Jurkat, Clone E6-1 (cell line): Measurements from ENCODE around the gene ACR.
"Not testable (repeated sequence)": the region's sequence is repeated elsewhere in the genome, so short reads cannot be mapped to it uniquely, and the experiment has no call there.

Source experiments
- DNase-seq: peaks from one replicate; pipeline ENCODE4 v3.0.0-alpha.2; 2011; ENCODE audit warnings: low read depth, low spot score
- H3K4me3 ChIP-seq: 2 replicates; pipeline ENCODE4 v1.5.1; 2011; ENCODE audit warnings: mild to moderate bottlenecking, low read length, control low read depth, moderate library complexity

Gene ACR

DNA sequence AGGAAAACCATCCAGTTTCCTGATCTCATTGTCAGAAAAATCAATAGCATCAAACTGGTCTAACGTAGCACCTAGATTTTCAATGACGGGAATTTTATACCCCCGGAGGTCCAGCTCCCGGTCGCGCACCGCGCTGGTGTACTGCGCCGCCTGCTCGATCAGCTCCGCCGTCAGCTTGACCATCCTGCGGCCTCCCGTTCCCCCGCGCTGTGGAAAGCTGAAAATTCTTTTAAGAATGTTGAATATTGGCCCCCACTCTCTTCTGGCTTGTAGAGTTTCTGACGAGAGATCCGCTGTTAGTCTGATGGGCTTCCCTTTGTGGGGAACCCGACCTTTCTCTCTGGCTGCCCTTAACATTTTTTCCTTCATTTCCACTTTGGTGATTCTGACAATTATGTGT lies 17.2 kb downstream of the ACR start:
- not testable (repeated sequence) for DNase-seq, H3K4me3 ChIP-seq

DNA sequence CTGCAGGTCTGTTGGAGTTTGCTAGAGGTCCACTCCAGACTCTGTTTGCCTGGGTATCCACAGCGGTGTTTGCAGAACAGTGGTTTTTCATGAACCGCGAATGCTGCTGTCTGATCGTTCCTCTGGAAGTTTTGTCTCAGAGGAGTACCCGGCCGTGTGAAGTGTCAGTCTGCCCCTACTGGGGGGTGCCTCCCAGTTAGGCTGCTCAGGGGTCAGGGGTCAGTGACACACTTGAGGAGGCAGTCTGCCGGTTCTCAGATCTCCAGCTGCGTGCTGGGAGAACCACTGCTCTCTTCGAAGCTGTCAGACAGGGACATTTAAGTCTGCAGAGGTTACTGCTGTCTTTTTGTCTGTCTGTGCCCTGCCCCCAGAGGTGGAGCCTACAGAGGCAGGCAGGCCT lies 18.4 kb downstream of the ACR start:
- not testable (repeated sequence) for H3K4me3 ChIP-seq, DNase-seq

DNA sequence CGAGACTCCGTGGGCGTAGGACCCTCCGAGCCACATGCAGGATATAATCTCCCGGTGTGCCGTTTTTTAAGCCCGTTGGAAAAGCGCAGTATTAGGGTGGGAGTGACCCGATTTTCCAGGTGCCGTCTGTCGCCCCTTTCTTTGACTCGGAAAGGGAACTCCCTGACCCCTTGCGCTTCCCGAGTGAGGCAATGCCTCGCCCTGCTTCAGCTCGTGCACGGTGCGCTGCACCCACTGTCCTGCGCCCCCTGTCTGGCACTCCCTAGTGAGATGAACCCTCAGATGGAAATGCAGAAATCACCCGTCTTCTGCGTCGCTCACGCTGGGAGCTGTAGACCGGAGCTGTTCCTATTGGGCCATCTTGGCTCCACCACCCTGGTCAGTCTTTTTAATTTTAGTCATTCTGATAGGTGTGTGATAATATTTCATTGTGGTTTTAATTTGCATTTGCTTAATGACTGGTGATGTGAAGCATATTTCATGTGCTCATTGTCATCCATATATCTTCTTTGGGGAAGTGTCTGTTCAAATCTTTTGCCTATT lies 19.0 kb downstream of the ACR start:
- peak overlapping the region; percentile 57 for H3K4me3 ChIP-seq
- DNase-seq = peak; percentile 47

DNA sequence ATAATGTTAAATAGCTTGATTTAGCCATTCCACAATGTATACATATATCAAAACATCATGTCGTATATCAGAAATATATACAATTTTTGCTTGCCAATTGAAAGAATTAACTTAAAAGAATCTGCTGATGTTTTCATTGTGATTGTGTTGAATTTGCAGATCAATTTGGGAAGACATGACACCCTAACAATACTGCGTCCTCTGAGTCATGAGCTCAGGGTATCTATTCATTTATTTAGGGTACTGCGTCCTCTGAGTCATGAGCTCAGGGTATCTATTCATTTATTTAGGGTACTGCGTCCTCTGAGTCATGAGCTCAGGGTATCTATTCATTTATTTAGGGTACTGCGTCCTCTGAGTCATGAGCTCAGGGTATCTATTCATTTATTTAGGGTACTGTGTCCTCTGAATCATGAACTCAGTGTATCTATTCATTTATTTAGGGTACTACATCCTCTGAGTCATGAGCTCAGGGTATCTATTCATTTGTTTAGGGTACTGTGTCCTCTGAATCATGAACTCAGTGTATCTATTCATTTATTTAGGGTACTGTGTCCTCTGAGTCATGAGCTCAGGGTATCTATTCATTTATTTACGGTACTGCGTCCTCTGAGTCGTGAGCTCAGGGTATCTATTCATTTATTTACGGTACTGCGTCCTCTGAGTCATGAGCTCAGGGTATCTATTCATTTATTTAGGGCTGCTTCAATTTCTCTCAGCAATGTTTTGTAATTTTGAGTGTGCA lies 21.8 kb downstream of the ACR start:
- H3K4me3 ChIP-seq, DNase-seq: not testable (repeated sequence)

DNA sequence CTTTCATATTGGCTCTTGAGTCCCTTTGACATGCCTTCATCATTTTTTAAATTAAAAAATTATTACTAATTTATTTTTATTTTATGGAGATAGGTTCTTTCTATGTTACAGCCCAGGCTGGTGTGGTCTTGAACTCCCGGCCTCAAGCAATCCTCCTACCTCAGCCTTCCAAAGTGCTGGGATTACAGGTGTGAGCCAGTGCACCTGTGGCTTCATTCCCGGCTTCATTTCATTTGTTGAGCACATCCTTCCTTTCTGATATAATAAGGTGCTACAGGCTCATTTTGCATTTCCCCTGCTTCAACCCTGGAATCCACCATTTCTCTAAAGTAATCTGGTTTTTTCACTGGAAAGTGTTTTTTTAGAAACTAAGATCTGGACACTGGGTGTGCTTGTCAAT lies 23.8 kb downstream of the ACR start:
- not testable (repeated sequence) for H3K4me3 ChIP-seq, DNase-seq

DNA sequence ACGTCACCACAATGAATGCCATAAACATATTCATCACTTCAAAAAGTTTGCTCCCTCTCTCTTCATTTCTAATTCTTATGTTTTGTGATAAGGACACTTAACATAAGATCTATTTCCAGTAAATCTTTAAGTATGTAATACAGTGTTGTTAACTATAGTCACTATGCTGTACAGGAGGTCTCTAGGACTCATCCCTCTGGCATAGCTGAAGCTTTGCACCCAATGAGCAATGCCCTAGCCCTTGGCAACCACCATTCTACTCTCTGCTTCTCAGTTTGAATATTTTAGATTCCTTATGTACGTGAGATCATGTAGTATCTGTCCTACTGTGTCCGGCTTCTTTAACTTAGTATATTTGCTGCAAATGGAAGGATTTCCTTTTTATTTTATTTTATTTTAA lies 26.3 kb downstream of the ACR start:
- not testable (repeated sequence) for DNase-seq, H3K4me3 ChIP-seq

DNA sequence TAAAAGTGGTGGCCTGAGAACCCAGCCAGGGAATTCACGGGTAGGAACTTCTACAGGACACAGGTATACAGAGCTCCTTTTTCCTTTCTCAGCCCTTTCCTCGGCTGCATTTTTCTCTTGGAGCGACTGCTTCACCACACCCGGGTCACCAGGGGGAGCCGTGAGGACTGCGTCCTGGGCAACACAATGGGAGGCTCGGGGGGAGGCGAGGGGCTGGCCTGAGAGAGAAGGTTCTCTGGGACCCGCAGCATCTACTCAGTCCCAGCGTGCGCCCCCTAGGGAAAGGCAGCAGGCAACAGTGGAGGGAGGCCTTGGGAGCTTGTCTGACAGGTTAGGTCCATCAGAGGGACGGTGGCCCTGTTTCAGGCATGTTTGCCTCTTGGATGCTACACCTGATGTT lies 37.1 kb downstream of the ACR start:
- peak; percentile 46 for DNase-seq
- H3K4me3 ChIP-seq = not testable (repeated sequence)

DNA sequence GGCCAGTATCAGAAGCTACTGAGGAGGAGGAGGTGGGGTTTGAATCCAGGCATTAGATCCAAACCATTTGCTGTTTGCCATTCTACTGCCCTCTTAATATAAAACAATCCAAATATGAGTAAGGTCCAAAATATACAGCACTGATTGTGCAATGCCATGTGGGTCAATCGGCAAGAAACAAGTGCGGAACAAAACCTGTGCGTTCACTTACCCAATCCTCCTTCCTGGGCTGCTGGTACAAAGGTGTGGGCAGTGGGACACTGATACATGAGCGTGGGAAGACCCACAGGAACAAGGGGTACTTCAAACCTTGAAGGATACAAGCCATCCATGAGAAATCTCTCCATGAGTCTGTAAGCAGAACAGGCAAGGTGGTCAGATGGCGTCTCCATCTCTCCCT lies 39.6 kb downstream of the ACR start:
- DNase-seq, H3K4me3 ChIP-seq: not testable (repeated sequence)

DNA sequence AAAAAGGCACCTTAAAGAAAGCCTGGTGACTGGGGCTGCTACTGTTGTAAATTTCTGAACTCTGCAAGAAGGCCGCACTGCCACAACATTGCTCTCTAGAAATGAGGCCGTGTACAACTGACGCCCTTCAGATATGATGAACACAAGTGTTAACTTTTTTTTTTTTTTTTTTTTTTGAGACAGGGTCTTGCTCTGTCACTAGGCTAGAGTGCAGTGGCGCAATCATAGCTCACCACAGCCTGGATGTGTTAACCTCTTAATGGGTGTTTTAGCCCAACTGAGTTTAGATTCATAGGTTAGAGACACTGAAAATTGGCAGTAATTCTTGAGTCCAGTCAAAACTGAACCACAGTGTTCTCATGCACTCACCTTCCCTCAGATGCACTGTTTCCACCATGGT lies 42.2 kb downstream of the ACR start:
- not testable (repeated sequence) for H3K4me3 ChIP-seq, DNase-seq

DNA sequence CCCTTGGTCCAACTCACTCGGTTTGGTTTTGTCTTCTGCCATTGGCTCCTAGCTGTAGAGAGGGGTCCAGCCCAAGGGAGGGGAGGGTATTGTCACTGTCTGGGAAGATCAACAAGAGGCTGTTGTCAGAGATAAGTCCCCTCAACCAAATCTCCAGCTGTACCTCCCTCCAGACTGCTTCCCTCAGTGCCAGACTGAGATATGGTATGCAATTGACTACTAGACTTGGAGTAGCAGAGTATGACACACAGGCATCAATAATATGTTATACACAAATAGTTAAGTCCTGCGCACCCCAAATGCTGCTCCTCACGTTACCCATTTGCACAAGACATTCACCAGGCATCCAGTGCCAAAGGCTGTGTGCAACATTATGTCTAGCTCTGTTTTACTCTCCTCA lies 44.2 kb downstream of the ACR start:
- not testable (repeated sequence) for H3K4me3 ChIP-seq, DNase-seq

DNA sequence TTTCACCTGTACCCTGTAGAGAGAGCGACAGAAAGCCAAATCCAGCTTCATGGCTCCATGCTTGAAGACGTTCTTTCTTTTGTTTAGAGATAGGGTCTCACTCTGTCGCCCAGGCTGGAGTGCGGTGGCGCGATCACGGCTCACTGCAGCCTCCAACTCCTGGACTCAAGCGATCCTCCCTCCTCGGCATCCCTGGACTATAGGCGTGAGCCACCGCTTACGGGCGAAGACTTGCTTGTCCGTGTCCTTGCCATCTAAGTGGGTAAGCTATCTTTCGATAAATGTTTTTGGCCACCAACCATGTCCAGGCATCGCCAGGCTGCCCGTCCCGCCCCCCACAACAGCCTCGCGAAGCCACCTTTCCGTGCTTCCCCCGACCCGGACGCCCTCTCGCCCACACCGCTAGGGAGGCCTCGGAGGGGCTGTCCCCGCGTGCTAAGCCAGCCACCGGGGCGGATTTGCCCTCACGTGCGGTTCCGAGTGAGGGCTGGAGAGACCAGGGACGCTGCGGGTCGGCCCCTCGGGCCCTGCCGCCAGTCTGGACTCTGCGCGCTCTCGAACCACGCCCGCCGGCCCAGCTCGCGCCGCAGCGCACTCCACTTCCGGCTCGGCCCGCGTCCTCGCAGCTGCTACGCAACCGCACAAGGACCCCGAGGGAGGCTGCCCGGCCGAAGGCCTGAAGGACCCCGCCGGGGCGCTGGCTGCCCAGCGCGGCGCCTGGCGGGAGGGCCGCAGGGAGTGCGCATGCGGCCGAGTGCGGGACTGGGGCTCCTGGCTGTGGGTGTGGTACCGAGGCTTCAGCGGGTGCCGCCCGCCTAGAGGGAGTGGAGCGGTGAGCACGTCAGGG lies 45.3 kb downstream of the ACR start, which contains the start of gene RABL2B:
RABL2B (minus strand) TSS at position 604 of the 847 bp plus-strand sequence. CDS start 1,342 bp downstream, outside the sequence.
- DNase-seq = peak; percentile 71
- peak within 1 kb of the TSS; percentile 59 for H3K4me3 ChIP-seq

DNA sequence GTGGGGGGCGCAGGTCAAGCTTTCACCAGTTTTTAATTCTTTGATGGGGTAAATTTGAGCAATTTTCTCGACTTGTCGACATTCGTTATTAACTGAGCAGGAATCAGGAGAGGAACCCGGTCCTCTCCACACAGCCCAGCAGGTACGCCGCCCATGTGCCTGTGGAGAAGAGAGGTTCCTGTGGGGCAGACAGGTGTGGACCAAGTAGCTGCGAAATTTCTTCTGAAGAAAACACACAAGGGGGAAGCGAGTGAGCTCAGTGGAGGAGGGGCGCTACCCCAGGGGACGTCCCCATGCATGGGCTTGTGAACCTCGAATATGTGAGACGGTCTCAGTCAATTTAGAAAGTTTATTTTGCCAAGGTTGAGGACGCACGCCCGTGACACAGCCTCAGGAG lies 45.9 kb downstream of the ACR start:
- DNase-seq = not testable (repeated sequence)
- peak overlapping the region; percentile 53 for H3K4me3 ChIP-seq

DNA sequence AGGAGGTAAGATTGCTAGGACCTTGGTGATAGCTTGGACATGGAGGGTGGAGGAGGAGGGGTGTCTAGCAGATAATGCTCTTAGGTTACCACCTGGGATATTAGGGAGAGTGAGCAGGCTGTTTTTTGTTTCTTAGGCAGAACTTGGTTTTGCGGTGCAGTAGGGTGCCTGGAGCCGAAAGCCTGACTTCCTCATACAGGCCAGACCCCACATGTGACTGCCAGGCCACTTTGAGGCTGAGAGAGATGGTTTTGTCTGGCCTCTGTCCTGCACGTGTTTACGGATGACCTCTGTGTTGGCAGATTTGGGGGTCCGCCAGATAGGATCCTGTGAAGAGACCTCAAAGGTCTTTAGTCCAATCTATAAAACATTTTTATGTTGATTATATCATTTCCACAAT lies 47.3 kb downstream of the ACR start:
- not testable (repeated sequence) for DNase-seq, H3K4me3 ChIP-seq

DNA sequence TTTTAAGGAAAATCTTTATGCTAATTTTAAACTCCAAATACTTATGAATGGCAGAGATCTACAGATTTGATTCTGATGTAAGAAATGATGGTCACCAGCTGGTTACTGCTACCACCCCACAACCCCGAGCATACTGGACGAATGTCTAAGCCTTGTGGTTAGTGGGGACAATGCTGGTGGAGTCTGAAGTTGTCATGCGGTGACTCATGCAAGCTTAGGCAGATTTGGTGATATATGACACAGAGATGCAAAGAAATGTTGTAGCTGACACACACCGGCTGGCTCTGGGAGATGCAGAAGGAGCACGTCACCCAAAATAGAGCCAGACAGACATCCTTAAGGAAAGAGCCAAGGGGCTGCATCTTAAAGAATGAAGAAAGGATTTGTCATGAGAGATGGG lies 48.9 kb downstream of the ACR start:
- H3K4me3 ChIP-seq, DNase-seq: not testable (repeated sequence)
